ENCODE results near the gene HAL. TPM values are rescaled to one million over a fixed set of nuclear protein-coding genes. Genes with fewer than 3 reads are reported as not detected.

Gene HAL
- total RNA-seq, 1 experiment from 2014 or later = 0.82 TPM

GRCh38 chr12:96028538-96028937 is 32.4 kb upstream of the HAL start:
- Mint-ChIP-seq H3K4me1 (ENCODE audit: low read depth, unreplicated experiment) (no peaks in the 10 kb centered on the region), H3K9me3 (ENCODE audit: unreplicated experiment) (no peaks in the 10 kb centered on the region), H3K4me3 (ENCODE audit: unreplicated experiment) (no peak overlapping the region), H3K27ac (ENCODE audit: unreplicated experiment) (no peak overlapping the region), H3K27me3 (ENCODE audit: insufficient read depth, unreplicated experiment) (no peaks in the 10 kb centered on the region), H3K36me3 (ENCODE audit: insufficient read depth, unreplicated experiment) (no peaks in the 10 kb centered on the region)
- no peak for TF ChIP-seq CTCF (IDR thresholded peaks at IDR 0.05; ENCODE audit: insufficient read depth in 1 of 2, low read depth in 1 of 2, low read length in 1 of 2, severe bottlenecking in 1 of 2, unreplicated experiment in 1 of 2)
- H3K27me3 ChIP-seq (replicated peaks; ENCODE audit: control insufficient read depth, insufficient read depth, low read length) = no peaks in the 10 kb centered on the region
- H3K36me3 ChIP-seq (ENCODE audit: control insufficient read depth, insufficient read depth, low read length) = no peaks in the 10 kb centered on the region
- intact Hi-C loops (cut with micrococcal nuclease; ENCODE audit: unreplicated experiment) = no loop called here
- CTCF ChIA-PET = no interaction called here
- H3K4me1 ChIP-seq = no peaks in the 10 kb centered on the region
- BruUV-seq (replicated peaks) = no TSS peak
- H3K4me3 ChIP-seq (ENCODE audit: low read depth, low read length) = no peak overlapping the region
- DNase-seq = no peak
- H3K9me3 ChIP-seq = no peaks in the 10 kb centered on the region
- POLR2A ChIA-PET = no interaction called here

GRCh38 chr12:96026331-96026730 is 30.2 kb upstream of the HAL start:
- DNase-seq = no peak
- no peak for TF ChIP-seq CTCF (IDR thresholded peaks at IDR 0.05; ENCODE audit: insufficient read depth in 1 of 2, low read depth in 1 of 2, low read length in 1 of 2, severe bottlenecking in 1 of 2, unreplicated experiment in 1 of 2)
- Mint-ChIP-seq H3K27me3 (ENCODE audit: insufficient read depth, unreplicated experiment) (no peaks in the 10 kb centered on the region), H3K9me3 (ENCODE audit: unreplicated experiment) (no peaks in the 10 kb centered on the region), H3K4me1 (ENCODE audit: low read depth, unreplicated experiment) (no peaks in the 10 kb centered on the region), H3K36me3 (ENCODE audit: insufficient read depth, unreplicated experiment) (peaks cover 6% of the 10 kb centered on the region), H3K27ac (ENCODE audit: unreplicated experiment) (no peak overlapping the region), H3K4me3 (ENCODE audit: unreplicated experiment) (no peak overlapping the region)
- H3K9me3 ChIP-seq = no peaks in the 10 kb centered on the region
- no peaks in the 10 kb centered on the region for H3K36me3 ChIP-seq (ENCODE audit: control insufficient read depth, insufficient read depth, low read length)
- no TSS peak for BruUV-seq (replicated peaks)
- H3K4me1 ChIP-seq = no peaks in the 10 kb centered on the region
- no peaks in the 10 kb centered on the region for H3K27me3 ChIP-seq (replicated peaks; ENCODE audit: control insufficient read depth, insufficient read depth, low read length)
- CTCF ChIA-PET = no interaction called here
- POLR2A ChIA-PET = no interaction called here
- intact Hi-C loops (cut with micrococcal nuclease; ENCODE audit: unreplicated experiment) = no loop called here
- H3K4me3 ChIP-seq (ENCODE audit: low read depth, low read length) = no peak overlapping the region

- intact Hi-C loops (cut with micrococcal nuclease; ENCODE audit: unreplicated experiment) = no loop called here
- Histone ChIP-seq H3K27me3 (replicated peaks; ENCODE audit: control insufficient read depth, insufficient read depth, low read length) (no peaks in the 10 kb centered on the region), H3K4me1 (no peaks in the 10 kb centered on the region), H3K9me3 (no peaks in the 10 kb centered on the region), H3K4me3 (ENCODE audit: low read depth, low read length) (no peak overlapping the region), H3K36me3 (ENCODE audit: control insufficient read depth, insufficient read depth, low read length) (no peaks in the 10 kb centered on the region)
- no peak for TF ChIP-seq CTCF (IDR thresholded peaks at IDR 0.05; ENCODE audit: insufficient read depth in 1 of 2, low read depth in 1 of 2, low read length in 1 of 2, severe bottlenecking in 1 of 2, unreplicated experiment in 1 of 2)
- DNase-seq = no peak
- Mint-ChIP-seq H3K9me3 (ENCODE audit: unreplicated experiment) (no peaks in the 10 kb centered on the region), H3K27me3 (ENCODE audit: insufficient read depth, unreplicated experiment) (no peaks in the 10 kb centered on the region), H3K4me1 (ENCODE audit: low read depth, unreplicated experiment) (no peaks in the 10 kb centered on the region), H3K27ac (ENCODE audit: unreplicated experiment) (no peak overlapping the region), H3K36me3 (ENCODE audit: insufficient read depth, unreplicated experiment) (peaks cover 6% of the 10 kb centered on the region), H3K4me3 (ENCODE audit: unreplicated experiment) (no peak overlapping the region)
- ChIA-PET POLR2A (no interaction called here), CTCF (no interaction called here)
- no TSS peak for BruUV-seq (replicated peaks)
Observed at GRCh38 chr12:96025518-96025917, 29.4 kb upstream of the HAL start.

Measured in Caco-2 (cell line).